T-helper 2 cell treated with Interferon-gamma antibody and Interleukin-4, amounts not matched to agents 5 μg/mL and 100 μg/mL, for 36 hours (primary cell): Measurements from ENCODE around the gene SYNE3.

ENCODE experiments used
- DNase-seq: peaks from one replicate; pipeline ENCODE4 v3.0.0; 2021; ENCODE audit warnings: low spot score
- H3K27ac Mint-ChIP-seq: one replicate; pipeline ENCODE4 v1.8.0; 2021; ENCODE audit warnings: mild to moderate bottlenecking, mixed read lengths
- H3K27me3 Mint-ChIP-seq: one replicate; pipeline ENCODE4 v1.8.0; 2021; ENCODE audit warnings: low read depth, mixed read lengths
- H3K36me3 Mint-ChIP-seq: one replicate; pipeline ENCODE4 v1.8.0; 2021; ENCODE audit warnings: low read depth, mixed read lengths
- H3K4me1 Mint-ChIP-seq: one replicate; pipeline ENCODE4 v1.8.0; 2021; ENCODE audit warnings: low read depth, mixed read lengths
- H3K4me3 Mint-ChIP-seq: one replicate; pipeline ENCODE4 v1.8.0; 2022; ENCODE audit warnings: mild to moderate bottlenecking, moderate library complexity, mixed read lengths
- H3K9me3 Mint-ChIP-seq: one replicate; pipeline ENCODE4 v1.8.0; 2021; ENCODE audit warnings: mixed read lengths

Gene SYNE3

DNA sequence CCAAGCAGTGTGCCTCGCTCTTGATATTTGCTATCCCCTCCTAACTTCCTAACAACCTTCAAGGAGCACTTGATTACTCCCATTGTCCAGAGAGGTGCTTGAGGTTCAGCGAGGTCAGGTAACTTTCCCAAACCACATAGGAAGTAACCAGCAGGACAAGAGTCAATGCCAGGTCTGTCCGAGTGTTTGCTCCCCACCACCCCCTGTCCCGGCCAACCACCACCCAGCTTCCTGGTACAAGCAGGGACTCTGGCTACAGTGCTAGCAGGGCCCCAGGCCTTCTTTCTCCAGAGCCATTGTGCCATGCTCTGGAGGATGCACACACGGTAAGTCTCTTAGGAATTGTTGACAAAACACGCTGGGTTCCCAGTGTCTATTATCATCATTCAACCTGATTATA, 49.2 kb downstream of the SYNE3 start:
- peaks cover 31% of the 10 kb centered on the region for H3K4me1 Mint-ChIP-seq
- no peaks in the 10 kb centered on the region for H3K9me3 Mint-ChIP-seq
- peaks cover 59% of the 10 kb centered on the region for H3K36me3 Mint-ChIP-seq
- H3K27me3 Mint-ChIP-seq = no peaks in the 10 kb centered on the region
- no peak overlapping the region for H3K27ac Mint-ChIP-seq
- H3K4me3 Mint-ChIP-seq = no peak overlapping the region
- DNase-seq = no peak
